T-helper 1 cell (primary cell): ENCODE results near the gene CXorf38.
"Not testable (repeated sequence)": the region's sequence is repeated elsewhere in the genome, so short reads cannot be mapped to it uniquely, and the experiment has no call there.

Experiments used
- DNase-seq, 5 donors: peaks; one replicate each; pipeline ENCODE4 v3.0.0-alpha.2; 2012 to 2020

The CXorf38 gene

GRCh38 chrX:40625294-40625693 lies 22.1 kb downstream of the CXorf38 start:
- DNase-seq, result no peak

- DNase-seq, result no peak
These were observed 23.7 kb downstream of the CXorf38 start for GRCh38 chrX:40623665-40624064.

- no peak for DNase-seq
These were observed 24.2 kb downstream of the CXorf38 start, which contains the start of gene MPC1L for GRCh38 chrX:40623139-40623536. MPC1L (plus strand) TSS chrX:40623428; CDS start chrX:40623566, 138 bp downstream.

GRCh38 chrX:40622479-40623138 lies 24.8 kb downstream of the CXorf38 start:
- DNase-seq, result no peak

- no peak for DNase-seq
These were observed 29.8 kb downstream of the CXorf38 start for GRCh38 chrX:40617566-40617965.

- no peak for DNase-seq
These were observed 31.4 kb downstream of the CXorf38 start for GRCh38 chrX:40615976-40616375.

GRCh38 chrX:40612511-40612910 lies 34.9 kb downstream of the CXorf38 start:
- DNase-seq, result no peak

- DNase-seq, result no peak
These were observed 40.0 kb downstream of the CXorf38 start for GRCh38 chrX:40607381-40607780.

GRCh38 chrX:40603446-40603845 lies 43.9 kb downstream of the CXorf38 start:
- no peak for DNase-seq

GRCh38 chrX:40589616-40590321 lies 57.6 kb downstream of the CXorf38 start:
- peak in 1 of 5 donors; percentile 56 for DNase-seq

GRCh38 chrX:40587623-40588022 lies 59.7 kb downstream of the CXorf38 start:
- DNase-seq, result not testable (repeated sequence)

- DNase-seq, result no peak
These were observed 64.5 kb downstream of the CXorf38 start for GRCh38 chrX:40582811-40583210.

- DNase-seq, result not testable (repeated sequence)
These were observed 65.2 kb downstream of the CXorf38 start for GRCh38 chrX:40582178-40582577.

GRCh38 chrX:40581336-40581920 lies 65.9 kb downstream of the CXorf38 start:
- DNase-seq, result peak in 3 of 5 donors; percentile 4 to 23 (median 13)

GRCh38 chrX:40580537-40581335 lies 66.6 kb downstream of the CXorf38 start, which contains the start of gene ATP6AP2:
ATP6AP2 (plus strand) TSS chrX:40580970; CDS start chrX:40581066, 96 bp downstream.
- DNase-seq, result peak; percentile 76 to 94 (median 83)

- no peak for DNase-seq
These were observed 67.3 kb downstream of the CXorf38 start for GRCh38 chrX:40579900-40580536.

- no peak for DNase-seq
These were observed 68.2 kb downstream of the CXorf38 start for GRCh38 chrX:40579141-40579540.

GRCh38 chrX:40578039-40578695 lies 69.2 kb downstream of the CXorf38 start:
- no peak for DNase-seq
